GM19025 (cell line): ENCODE results near the gene RAD18.

Source experiments
- ATAC-seq: cut with Tn5 transposase; IDR thresholded peaks from one replicate; pipeline ENCODE4 v1.9.1; 2021; ENCODE audit warnings: mild to moderate bottlenecking, low read depth, moderate library complexity; ENCODE audit not compliant: unreplicated experiment

RAD18 gene

DNA sequence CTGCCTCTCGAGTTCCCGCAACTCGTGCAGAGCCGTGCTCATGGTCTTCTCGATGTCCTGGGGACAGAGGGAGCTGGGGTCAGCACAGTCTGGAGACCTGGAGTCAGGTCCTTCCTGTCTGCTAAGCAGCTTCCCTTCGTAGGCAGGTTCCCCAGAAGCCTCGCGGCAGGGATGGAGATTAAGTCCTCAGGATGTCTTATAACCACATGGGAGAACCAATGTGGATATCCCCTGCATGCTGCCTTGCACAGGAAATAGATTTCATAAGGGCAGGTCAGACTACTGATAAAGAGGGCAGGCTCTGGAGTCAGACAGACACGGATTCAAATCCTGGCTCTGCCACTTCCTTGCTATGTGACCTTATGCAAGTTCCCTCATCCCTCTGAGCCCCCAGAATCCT, 22.6 kb upstream of the RAD18 start:
- no peak for ATAC-seq

DNA sequence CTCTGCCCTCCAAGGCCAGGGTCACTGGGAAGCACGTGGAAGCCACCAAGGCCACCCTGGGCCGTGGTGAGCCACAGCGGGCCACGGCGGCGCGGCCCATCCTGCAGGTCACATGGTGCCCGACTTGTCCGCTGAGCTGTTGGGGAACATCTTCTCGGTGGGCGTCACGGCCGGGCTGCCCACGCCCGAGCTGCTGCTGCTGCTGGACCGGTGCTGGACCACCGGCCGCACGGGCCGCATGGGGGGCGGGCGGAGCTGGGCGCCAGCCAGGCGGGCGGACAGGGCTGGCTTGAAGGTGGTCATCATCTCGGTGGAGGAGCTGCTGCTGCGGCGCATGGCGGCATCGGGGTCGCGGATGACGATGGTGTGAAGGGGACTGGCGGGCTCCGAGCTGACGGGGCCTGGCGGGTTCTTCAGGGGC, 22.1 kb upstream of the RAD18 start:
- no peak for ATAC-seq

DNA sequence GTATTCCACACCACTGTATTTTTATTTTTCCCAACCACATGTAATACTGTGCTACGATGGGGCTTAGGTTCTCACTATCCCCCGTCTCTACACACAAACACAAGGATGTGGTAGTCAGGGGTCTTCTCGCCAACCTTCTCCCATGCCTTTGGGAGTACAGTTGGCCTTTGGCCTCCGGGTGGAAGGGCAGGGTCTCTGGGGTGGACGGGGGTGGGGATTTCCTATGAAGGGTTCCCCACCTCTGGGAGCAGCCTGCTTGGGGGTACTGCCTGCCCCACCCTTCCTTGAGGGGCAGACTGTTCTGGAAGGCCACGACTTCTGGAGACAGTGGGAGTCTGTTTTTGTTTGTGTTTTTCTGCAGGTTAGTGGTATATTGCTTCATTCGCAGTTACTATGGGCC, 21.3 kb upstream of the RAD18 start:
- ATAC-seq: no peak

DNA sequence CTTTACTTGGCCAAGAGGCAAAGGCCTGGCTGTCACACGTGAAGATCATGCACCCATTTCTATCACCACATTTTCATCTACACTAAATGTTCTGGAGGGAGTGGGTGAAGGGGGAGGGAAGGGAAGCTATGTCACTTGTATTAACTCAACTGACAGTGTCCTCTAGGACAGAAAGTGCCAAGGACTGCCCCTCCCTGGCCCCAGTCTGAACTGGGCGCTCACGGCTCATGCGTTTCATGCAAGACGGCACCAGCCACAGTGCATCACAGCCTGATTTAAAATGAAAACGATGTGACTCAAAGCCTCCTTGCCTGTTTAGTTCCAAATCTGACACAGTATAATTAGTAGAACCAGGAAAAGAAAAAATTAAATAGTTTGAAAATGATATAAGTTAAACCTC, 20.8 kb upstream of the RAD18 start:
- no peak for ATAC-seq

DNA sequence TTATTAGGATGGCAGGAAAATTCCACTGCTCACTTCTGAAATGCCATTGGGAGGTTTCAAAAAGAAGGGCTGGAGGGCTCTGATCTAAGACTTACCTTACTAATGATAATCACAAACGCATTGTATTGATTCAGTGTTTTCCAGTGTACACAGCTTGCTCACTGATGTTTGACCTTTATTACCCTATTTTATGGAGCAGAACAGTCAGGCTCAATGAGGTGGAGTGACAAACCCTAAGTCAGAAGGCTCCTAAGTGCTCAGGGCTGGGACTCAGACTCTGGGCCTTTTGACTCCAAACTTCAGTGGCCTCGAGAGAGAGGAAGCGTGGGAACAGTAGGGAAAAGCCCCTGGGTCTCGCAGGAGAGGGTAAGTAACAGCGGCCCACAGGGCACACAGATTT, 20.3 kb upstream of the RAD18 start:
- ATAC-seq: no peak

DNA sequence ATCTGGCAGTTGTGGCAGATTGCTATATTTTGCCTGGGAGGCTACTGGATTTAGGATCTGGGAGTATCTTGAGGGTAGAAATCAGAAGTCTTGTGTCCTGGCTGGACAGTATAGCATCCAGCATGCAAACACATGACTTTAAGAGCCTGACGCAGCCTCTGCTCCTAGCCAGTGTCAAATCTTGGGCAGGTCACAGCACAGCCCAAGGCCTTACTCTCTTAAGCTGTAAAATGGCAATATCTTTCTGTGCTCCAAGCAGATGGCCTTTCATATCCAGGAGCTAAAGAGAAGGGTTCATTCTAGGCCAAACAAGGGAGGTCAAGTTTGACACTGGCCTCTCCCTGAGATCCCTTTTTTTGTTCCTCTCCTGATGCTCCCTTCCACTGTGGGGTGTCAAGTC, 19.8 kb upstream of the RAD18 start:
- no peak for ATAC-seq

DNA sequence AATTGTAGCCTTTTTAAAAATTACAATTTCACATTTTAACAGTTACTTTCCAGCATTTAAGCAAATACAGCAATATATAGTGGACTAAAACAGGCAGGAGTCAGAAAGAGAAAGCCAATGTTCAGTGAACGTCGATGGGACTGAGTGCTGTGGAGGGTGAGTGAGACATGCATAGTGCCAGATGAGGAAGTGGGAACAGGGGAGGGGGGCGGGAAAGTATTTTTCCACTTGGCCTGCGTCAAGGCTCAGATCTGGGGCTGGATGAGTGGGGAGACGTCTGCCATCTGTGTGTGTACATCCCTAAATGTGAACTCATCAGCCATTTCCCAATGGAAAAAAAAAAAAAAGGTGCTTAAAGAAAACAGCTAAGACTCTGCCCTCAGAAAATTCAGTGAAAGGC, 19.2 kb upstream of the RAD18 start:
- no peak for ATAC-seq

DNA sequence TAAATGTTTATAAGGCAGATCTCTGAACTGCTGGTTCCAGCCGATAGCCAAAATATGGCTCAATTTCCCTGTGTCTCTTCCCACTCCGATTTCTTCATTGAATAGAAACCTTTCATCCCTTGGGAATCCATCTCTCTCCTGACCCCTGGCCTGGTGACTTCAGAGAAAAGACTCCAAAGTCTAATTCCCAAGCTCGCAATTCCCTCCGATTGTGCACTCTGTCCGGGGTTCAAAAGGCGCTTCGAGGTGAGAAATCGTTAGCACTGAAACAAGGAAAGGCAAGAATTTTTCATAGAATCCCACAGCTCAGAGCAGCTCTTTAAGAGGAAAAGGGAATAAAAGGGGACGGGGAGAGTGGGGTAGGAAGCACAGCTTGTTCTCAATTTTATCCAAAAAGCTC, 18.4 kb upstream of the RAD18 start:
- ATAC-seq: no peak

DNA sequence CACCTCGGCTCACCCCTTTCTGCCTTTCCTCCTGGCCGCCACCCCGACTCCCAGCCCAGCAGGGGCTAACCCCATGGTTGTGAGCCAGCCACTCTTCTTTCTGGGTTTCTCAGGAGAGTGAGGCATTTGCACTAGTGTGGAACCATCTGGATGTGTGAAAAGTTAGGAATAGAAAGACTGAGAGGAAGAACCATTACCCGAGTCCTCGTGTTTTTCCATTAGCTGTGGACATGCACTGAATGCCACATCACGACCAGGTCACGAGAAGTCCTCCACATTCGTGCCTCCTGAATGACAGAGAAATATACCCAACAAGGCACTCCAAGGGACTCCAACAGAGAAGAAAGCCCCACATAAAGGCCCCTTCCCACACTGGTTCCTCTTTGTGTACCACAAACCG, 18.0 kb upstream of the RAD18 start:
- no peak for ATAC-seq

DNA sequence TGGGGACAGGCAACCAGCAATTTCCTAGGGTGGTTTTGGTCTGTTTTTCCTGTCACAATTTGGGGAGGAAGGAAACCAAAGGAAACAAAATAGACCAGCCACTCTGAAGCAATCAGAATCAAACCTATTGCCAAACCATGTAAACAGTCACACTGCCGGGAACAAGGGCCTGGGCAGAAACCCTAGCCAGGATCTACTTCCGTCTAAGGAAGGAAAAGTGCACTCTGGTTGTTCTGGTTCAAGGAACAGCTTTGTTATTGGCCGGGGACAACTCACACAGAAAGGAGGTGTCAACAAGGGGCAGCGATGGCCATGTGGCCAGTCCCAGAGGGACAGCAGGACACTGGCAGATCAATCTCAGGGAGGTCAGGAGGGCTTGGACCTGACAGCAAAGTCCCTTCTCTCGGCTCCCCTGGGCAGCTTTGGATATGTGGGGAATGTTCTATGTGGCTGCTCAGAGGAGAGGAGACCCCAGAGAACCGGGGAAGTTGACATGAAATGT, 17.5 kb upstream of the RAD18 start:
- no peak for ATAC-seq

DNA sequence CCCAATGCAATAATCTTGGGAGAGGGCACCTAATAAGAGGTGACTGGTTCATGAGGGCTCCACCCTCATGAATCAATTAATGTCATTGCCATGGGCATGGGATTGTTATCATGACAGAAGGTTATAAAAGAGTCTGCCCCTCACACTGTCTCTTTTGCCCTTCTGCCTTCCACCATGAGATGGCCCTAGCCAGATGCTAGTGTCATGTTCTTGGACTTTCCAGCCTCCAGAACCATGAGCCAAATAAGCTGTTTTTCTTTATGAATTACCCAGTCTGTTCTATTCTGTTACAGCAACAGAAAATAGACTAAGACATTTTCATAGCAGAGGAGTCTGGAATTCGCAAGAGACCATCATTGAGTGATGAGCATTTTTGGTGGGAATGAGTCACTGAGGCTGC, 16.0 kb upstream of the RAD18 start:
- no peak for ATAC-seq

DNA sequence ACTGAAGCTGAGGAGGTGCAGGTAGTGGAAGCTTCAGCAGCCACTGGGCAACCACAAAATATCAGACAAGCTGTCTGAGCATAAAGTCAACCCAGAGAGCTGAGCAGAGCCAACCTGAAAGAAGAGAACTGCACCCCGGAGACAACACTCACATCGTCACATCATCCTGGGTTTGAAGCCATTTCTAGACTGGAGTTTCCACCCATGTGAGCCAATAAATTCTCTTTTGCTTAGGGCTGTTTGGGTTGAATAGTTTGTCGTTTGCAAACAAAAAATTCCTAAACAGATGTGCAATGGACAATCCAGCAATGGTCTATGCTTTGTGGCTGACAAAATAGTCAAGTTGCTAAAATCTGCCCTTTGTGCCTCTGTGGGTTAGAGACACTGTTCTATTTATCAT, 15.3 kb upstream of the RAD18 start:
- ATAC-seq: no peak

DNA sequence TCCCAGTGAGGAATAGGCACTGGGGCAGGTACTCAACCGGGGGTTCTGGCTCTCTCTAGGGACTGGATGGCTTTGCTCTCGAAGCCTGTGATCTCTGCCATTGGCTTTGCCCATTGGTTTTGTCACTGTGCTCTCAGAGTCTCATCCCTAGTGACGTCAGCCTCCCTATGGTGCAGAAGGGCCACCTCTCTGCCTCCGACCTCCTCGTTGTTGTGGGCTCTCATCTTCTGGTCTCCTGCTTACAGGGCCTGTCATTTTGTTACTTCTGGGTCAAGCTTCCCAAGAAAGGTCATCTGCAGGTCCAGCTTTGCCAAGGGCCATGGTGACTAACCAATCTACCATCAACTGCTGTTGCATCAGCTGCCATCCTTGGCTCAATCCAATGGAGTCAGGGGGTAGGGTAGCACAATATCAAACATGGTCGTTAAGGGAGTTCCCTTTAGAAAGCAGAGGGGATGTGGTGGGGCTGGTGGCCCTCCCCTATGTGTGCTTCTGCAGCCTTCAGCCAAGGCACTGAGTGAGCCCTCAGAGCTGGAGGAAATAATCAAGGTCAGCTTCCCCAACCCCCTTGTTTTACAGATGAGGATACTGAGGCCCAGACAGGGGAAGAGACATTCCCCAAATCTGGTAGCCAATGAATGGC, 13.4 kb upstream of the RAD18 start:
- ATAC-seq: no peak

DNA sequence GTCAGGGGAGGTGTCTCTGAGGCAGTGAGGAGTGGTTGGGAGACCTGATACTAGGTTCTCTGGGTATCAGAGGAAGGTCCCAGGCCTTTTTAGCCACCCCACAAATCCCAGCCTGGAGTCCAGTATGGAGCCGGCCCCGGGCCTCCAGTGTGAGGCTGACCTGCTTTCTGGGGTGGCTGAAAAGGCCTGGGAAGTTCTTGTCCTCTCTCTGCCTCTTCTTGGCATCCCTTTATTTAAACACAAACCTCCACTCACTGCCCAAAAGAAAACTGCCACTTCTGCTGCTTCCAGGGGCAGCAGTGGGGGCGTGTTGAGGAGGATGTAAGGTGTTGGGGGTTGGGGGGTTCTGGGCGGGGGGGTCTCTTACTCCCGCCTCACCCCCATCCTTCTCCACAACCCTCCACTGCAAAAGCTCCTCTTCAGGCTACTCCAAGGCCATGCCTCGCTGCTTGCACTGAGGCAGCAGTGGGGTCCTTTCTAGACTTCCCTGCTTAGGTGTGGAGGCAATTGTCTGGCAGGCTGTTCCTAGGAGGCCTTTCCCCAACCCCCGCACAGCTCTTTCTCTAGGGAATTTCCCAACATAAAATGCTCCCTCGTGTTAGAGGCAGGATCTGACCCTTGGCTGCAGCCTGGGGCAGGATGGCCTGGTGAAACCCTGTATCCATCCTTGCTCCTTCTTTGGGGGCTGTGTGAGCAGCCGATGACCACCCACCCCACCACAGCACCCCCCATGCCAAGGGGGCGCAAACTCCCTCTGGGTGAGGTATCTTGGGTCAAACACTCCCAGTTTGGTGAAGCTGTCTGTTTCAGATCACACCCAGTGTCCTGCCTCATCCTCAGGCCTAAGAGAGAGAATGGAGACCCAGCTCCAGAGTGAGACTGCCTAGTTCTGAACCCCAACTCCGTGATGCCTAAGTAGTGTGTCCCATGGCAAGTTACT, 12.1 kb upstream of the RAD18 start:
- no peak for ATAC-seq

DNA sequence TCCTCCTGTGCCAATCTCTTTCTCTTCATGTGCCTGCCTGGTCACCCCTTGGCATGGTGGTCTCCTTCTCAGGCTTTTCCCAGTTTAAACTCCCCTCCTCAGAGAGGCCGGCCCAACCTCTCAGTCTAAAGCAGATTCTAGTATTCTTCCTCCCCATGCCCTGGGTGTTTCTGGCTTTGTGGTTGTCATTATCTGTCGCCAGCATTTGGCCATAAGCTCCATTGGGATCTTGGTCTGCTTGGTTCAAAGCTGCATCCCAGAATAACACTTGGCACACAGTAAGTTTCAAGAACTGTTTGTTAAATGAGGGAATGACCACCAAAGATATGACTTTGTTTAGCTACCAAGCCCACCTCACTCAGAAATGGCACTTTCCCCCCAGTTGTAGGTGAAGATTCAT, 11.2 kb upstream of the RAD18 start:
- no peak for ATAC-seq

DNA sequence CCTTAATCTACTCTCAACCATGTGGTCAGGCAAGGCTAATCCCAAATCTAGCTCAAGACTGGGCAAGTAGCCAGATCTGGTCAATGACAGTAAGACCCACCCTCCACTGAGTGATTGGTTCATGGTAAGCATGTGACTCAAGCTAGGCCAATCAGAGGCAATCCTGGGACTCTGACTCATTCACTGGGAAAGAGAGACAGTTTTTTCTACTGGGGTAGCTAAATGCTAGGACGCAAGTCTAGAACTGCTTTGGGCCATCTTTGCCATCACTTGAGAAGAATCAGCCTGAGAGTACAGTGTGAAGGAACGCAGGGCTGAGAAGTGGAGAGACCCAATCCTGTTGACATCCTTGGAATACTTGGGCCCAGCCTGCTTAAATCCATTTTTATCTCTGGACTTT, 9.4 kb upstream of the RAD18 start:
- ATAC-seq: no peak

DNA sequence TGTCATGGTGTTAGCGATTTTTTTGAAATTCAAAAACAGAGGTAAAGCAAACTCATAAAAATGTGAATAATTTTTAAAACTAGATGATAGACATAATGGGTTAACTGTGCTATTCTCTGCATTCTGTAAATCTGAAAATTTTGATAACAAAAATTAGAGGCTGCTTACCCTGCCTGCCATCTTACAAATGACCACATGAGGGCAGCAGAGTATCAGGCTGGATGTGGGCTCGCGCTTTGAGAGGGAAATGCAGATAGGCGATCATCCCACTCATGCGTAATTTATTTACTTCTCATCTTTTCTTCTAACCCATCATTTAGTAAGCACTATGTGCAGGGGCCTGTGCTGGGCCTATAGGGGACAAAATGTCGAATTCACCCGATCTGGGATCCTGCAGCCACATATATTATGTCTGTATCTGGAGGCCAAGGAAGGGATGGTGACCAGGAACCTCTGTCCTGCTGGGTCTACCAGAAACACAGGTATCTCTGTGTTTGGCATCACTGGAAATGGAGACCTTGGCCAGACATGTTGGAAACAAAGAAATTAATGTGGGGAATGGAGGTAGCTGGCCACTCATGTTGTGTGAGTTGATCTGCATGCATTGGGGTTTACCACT, 7.8 kb upstream of the RAD18 start:
- no peak for ATAC-seq

DNA sequence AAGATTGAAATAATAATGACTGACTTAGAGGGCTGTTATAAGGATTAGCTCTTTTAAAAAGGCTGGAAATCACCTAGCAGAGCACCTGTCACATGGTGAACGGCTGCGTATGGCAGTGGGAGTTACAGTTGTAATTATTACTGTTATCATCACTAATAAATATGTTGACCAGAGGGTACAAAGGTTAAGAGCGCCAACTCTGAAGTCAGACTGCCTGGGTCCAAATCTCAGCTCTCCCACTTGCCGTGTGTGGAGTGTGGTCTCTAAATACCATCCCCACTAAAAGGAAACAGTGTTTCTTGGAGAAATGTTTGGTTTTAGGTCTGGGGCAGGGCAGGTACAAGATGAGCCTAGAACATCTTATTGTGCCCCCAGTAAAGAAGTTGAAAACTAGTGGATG, 6.0 kb upstream of the RAD18 start:
- ATAC-seq: no peak

DNA sequence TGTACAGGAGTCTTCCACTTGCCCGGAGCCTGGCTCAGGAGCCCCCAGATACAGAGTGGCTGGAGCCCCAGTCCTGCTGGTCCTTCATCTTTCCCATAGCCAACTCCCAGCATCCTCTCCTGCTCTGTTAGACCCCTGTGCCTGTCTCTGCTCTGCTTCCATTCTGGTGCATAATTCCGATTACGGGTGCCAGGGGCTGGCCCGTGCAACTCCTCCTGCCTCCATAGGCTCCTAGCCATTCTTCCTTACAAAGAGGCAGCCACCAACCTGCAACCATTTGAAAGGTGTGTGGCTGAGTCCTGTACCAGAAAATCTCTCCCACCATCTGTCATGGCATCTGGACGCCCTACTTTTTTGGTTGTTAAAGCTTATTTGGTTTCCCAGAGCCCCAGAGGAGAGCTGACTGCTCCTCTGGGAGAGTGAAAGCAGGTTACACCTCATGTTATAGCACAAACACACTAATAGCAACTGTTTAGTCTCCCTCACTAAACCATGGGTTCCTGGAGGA, 5.2 kb upstream of the RAD18 start:
- no peak for ATAC-seq

DNA sequence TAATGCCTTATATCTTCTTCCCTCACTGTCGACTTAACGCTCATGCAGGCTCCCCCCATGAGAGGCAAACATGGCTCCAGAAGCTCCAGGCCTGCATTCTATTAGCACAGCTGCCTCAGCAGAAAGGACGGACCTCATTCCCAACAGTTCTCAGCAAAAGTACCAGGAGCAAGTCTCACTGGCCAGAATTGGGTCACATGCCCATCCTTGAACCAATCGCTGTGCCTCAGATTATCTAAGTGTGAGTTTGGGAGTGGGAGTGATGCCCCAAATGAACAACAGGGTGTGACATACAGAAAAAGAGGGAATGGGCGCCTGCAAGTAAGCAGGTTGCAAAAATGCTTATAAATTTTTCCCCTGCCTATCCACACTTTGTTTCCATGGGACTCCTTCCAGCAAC, 4.3 kb upstream of the RAD18 start:
- no peak for ATAC-seq

DNA sequence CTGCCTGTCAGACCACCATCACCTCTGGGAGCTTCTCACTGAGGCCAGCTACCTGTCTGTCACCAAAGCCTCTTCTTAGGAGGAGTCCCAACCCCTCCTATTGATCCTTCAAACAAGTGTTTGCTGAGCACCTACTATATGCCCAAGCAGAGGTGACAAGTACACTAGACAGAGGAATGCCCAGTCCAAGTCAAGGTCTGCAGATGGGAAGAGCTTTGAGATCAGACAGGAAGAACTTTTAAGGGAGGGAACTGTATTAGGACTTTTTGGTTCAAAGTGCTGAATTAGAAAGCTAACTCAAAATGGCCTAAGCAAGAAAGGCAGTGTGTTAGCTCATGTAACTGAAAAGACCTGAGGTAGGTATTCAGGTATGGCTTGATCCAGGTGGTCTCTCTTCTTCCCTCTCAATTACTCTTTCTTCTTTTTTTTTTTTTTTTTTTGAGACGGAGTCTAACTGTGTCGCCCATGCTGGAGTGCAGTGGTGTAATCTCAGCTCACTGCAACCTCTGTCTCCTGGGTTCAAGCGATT, 3.6 kb upstream of the RAD18 start:
- ATAC-seq: no peak
